HepG2 (cell line): ENCODE data around the gene TRAPPC12. TPM values are rescaled to one million over a fixed set of nuclear protein-coding genes. Genes with fewer than 3 reads are reported as not detected.
A peak's percentile ranks its signal among the peaks of the same experiment; 100 is the strongest.

ENCODE experiments used
- ATF6 ChIP-seq: sonication (generic); formaldehyde crosslinking; conservative IDR thresholded peaks from 2 replicates; pipeline ENCODE4 v1.4.0; 2020; ENCODE audit warnings: missing genetic modification reagents
- CHCHD3 ChIP-seq: sonication (generic); formaldehyde crosslinking; IDR thresholded peaks from 2 replicates; pipeline ENCODE4 v1.8.0; 2022; ENCODE audit warnings: mild to moderate bottlenecking, missing genetic modification reagents, moderate library complexity
- CHD4 ChIP-seq: fragments of 200-600 bp; sonication (generic); IDR thresholded peaks from 2 replicates; pipeline ENCODE4 v1.7.0; 2017; ENCODE audit warnings: mild to moderate bottlenecking, low read length, borderline replicate concordance
- CSRNP2 ChIP-seq: sonication (generic); formaldehyde crosslinking; conservative IDR thresholded peaks from 2 replicates; pipeline ENCODE4 v1.8.0; 2022; ENCODE audit warnings: low read depth, missing genetic modification reagents
- DMAP1 ChIP-seq: IDR thresholded peaks from 2 replicates; pipeline ENCODE4 v1.6.1; 2016
- EED ChIP-seq: sonication (generic); formaldehyde crosslinking; IDR thresholded peaks from 2 replicates; pipeline ENCODE4 v1.5.0; 2020; ENCODE audit warnings: mild to moderate bottlenecking, missing genetic modification reagents
- FOXA3 ChIP-seq: IDR thresholded peaks from 2 replicates; pipeline ENCODE4 v1.6.1; 2016; ENCODE audit warnings: missing genetic modification reagents, missing compliant biosample characterization
- FOXK1 ChIP-seq: sonication (generic); formaldehyde crosslinking; IDR thresholded peaks from 2 replicates; pipeline ENCODE4 v1.4.0; 2020; ENCODE audit warnings: low read depth, missing genetic modification reagents, borderline replicate concordance
- FOXP4 ChIP-seq: sonication (generic); formaldehyde crosslinking; IDR thresholded peaks from 2 replicates; pipeline ENCODE4 v1.4.0; 2020; ENCODE audit warnings: missing genetic modification reagents
- IKZF1 ChIP-seq: fragments of 450-650 bp; IDR thresholded peaks from 2 replicates; pipeline ENCODE4 v1.7.1; 2016
- KLF6 ChIP-seq: IDR thresholded peaks from 2 replicates; pipeline ENCODE4 v1.8.0; 2016; ENCODE audit warnings: missing biosample characterization, missing genetic modification reagents
- MIER3 ChIP-seq: IDR thresholded peaks from 2 replicates; pipeline ENCODE4 v1.6.1; 2016; ENCODE audit warnings: missing compliant biosample characterization, borderline replicate concordance
- NR2F6 ChIP-seq, 2 experiments: IDR thresholded peaks; 2 replicates each; pipeline ENCODE4 v1.6.1; 2016; ENCODE audit warnings: antibody characterized with exemption in 1 of 2, mild to moderate bottlenecking in 1 of 2
- SMAD3 ChIP-seq: sonication (generic); formaldehyde crosslinking; IDR thresholded peaks from 2 replicates; pipeline ENCODE4 v1.4.0; 2020; ENCODE audit warnings: missing genetic modification reagents
- SMARCE1 ChIP-seq: fragments of 450-650 bp; IDR thresholded peaks from 2 replicates; pipeline ENCODE4 v1.6.1; 2017; ENCODE audit warnings: borderline replicate concordance
- TCF7 ChIP-seq: sonication (generic); IDR thresholded peaks from 2 replicates; pipeline ENCODE4 v1.6.1; 2016; ENCODE audit warnings: antibody characterized with exemption, low read depth
- THRA ChIP-seq: sonication (generic); formaldehyde crosslinking; IDR thresholded peaks from 2 replicates; pipeline ENCODE4 v1.4.0; 2020; ENCODE audit warnings: missing genetic modification reagents, borderline replicate concordance
- ZNF251 ChIP-seq: sonication (generic); formaldehyde crosslinking; IDR thresholded peaks from 2 replicates; pipeline ENCODE4 v1.9.0; 2021; ENCODE audit warnings: mild to moderate bottlenecking, missing genetic modification reagents
- ZNF292 ChIP-seq: sonication (generic); formaldehyde crosslinking; IDR thresholded peaks from 2 replicates; pipeline ENCODE4 v1.8.1; 2022; ENCODE audit warnings: mild to moderate bottlenecking, low read depth, missing genetic modification reagents, borderline replicate concordance
- ZNF3 ChIP-seq: IDR thresholded peaks from 2 replicates; pipeline ENCODE4 v1.7.0; 2017; ENCODE audit warnings: inconsistent platforms
- ZNF367 ChIP-seq: sonication (generic); formaldehyde crosslinking; IDR thresholded peaks from 2 replicates; pipeline ENCODE4 v1.4.0; 2020; ENCODE audit warnings: missing genetic modification reagents, borderline replicate concordance
- ZNF441 ChIP-seq: sonication (generic); formaldehyde crosslinking; IDR thresholded peaks from 2 replicates; pipeline ENCODE4 v1.7.0; 2021; ENCODE audit warnings: missing genetic modification reagents, borderline replicate concordance
- ZNF451 ChIP-seq: sonication (generic); formaldehyde crosslinking; IDR thresholded peaks from 2 replicates; pipeline ENCODE4 v1.5.0; 2020; ENCODE audit warnings: mild to moderate bottlenecking, missing genetic modification reagents
- ZNF484 ChIP-seq: sonication (generic); formaldehyde crosslinking; IDR thresholded peaks from 2 replicates; pipeline ENCODE4 v1.5.1; 2020; ENCODE audit warnings: mild to moderate bottlenecking, low read depth, missing genetic modification reagents, borderline replicate concordance
- ZNF512 ChIP-seq: sonication (generic); formaldehyde crosslinking; IDR thresholded peaks from 2 replicates; pipeline ENCODE4 v1.4.0; 2020; ENCODE audit warnings: mild to moderate bottlenecking, missing genetic modification reagents
- polyA plus RNA-seq, 8 experiments: library from polyadenylated mRNA; depleted of rRNA in 3 of 8; stranded (reverse) in 7 of 8; unstranded in 1 of 8; fragments of >200 nt; fragmentation: Illumina TruSeq in 4 of 8; extraction: Trizol in 4 of 8; gene quantifications; 2 replicates each; pipeline versions ENCODE4 v1.2.1 to v1.2.3, GENCODE V29; 2011 to 2016; ENCODE audit warnings: low read depth in 4 of 8, missing spikeins in 1 of 8, mixed read lengths in 1 of 8; ENCODE audit not compliant: insufficient read depth in 1 of 8
- total RNA-seq, 5 experiments: library from RNA; depleted of rRNA; stranded (reverse); fragments of >200 nt; fragmentation: Illumina TruSeq; extraction: Trizol; gene quantifications; 2 replicates each; pipeline ENCODE4 v1.2.3, GENCODE V29; 2016; ENCODE audit warnings: low read depth in 1 of 5

TRAPPC12 gene
- total and polyA plus RNA-seq, 2 of the 13 experiments (the other 11 are each of a cell fraction or from before 2014, with no cell fraction given): 46.4 to 97.7 TPM

- TF ChIP-seq ZNF512 (CRISPR knock-in tag) (no peak), SMARCE1 (no peak), ZNF484 (no peak), CHCHD3 (CRISPR knock-in tag) (no peak), ZNF441 (no peak), NR2F6 (IDR thresholded peaks at IDR 0.05) (no peak), NR2F6 (CRISPR knock-in tag; IDR thresholded peaks at IDR 0.05) (no peak), DMAP1 (CRISPR knock-in tag) (no peak), ZNF3 (no peak), TCF7 (no peak), ZNF367 (CRISPR knock-in tag) (no peak), FOXK1 (CRISPR knock-in tag) (no peak), CSRNP2 (no peak), FOXA3 (CRISPR knock-in tag) (peak; percentile 26; the same call in 1 of the 2 replicates), MIER3 (CRISPR knock-in tag) (no peak), ATF6 (0 out of 2 replicates have a peak, but pooled peaks have one; percentile 7), ZNF251 (CRISPR knock-in tag) (no peak), EED (no peak), KLF6 (CRISPR knock-in tag) (no peak), IKZF1 (no peak), SMAD3 (CRISPR knock-in tag) (no peak), ZNF292 (CRISPR knock-in tag) (no peak), CHD4 (peak; percentile 44; the same call in 1 of the 2 replicates), FOXP4 (CRISPR knock-in tag) (no peak; the same call in 1 of the 2 replicates), THRA (0 out of 2 replicates have a peak, but pooled peaks have one; percentile 3), ZNF451 (CRISPR knock-in tag) (no peak)
Measured at GRCh38 chr2:3377279-3377611, 2.2 kb upstream of the TRAPPC12 start (continued).
